ENCODE results near the gene SLC37A1. TPM values are rescaled to one million over a fixed set of nuclear protein-coding genes. Genes with fewer than 3 reads are reported as not detected.
A peak's percentile ranks its signal among the peaks of the same experiment; 100 is the strongest.

SLC37A1 gene
- total and polyA plus RNA-seq, 8 donors = 8.9 to 26.8 (median 10.5) TPM

- no peak for ATAC-seq
- intact Hi-C loops (cut with DNase I) = no loop called here
Observed at GRCh38 chr21:42566524-42567213, 53.0 kb downstream of the SLC37A1 start.

DNA sequence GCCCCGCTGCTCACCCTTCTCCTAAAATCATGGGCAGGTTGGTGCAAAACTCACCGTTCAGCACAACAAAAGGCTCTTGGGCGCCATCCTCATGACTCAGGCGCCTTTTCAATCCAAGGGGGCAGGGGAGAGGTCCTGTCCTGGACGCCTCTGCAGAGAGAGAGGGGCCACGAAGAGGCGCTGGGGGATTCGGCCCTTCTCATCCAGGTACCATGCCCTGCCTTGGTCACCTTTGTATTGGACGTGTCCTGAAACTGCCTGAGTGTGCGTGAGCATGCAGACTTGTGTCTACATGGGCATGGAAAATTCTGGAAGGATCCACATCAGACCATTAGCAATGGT is 53.5 kb downstream of the SLC37A1 start:
- TF ChIP-seq, protein P1, sequence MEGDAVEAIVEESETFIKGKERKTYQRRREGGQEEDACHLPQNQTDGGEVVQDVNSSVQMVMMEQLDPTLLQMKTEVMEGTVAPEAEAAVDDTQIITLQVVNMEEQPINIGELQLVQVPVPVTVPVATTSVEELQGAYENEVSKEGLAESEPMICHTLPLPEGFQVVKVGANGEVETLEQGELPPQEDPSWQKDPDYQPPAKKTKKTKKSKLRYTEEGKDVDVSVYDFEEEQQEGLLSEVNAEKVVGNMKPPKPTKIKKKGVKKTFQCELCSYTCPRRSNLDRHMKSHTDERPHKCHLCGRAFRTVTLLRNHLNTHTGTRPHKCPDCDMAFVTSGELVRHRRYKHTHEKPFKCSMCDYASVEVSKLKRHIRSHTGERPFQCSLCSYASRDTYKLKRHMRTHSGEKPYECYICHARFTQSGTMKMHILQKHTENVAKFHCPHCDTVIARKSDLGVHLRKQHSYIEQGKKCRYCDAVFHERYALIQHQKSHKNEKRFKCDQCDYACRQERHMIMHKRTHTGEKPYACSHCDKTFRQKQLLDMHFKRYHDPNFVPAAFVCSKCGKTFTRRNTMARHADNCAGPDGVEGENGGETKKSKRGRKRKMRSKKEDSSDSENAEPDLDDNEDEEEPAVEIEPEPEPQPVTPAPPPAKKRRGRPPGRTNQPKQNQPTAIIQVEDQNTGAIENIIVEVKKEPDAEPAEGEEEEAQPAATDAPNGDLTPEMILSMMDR (IDR thresholded peaks at IDR 0.05) = no peak
- Histone ChIP-seq H3K27ac (no peak overlapping the region), H3K27me3 (no peaks in the 10 kb centered on the region), H3K9me3 (no peaks in the 10 kb centered on the region), H3K36me3 (peaks cover 0 to 95% of the 10 kb centered on the region in 2 donors), H3K4me1 (peaks cover 0 to 8% of the 10 kb centered on the region in 2 donors), H3K4me3 (no peak overlapping the region)
- ATAC-seq = no peak
- intact Hi-C loops (cut with DNase I) = no loop called here
- DNase-seq = peak in 1 of 4 donors; percentile 10

More at GRCh38 chr21:42566524-42567213, 53.0 kb downstream of the SLC37A1 start:
- peak in 2 of 4 donors; percentile 32 to 77 for DNase-seq
- Histone ChIP-seq H3K27me3 (no peaks in the 10 kb centered on the region), H3K36me3 (peaks cover 0 to 97% of the 10 kb centered on the region in 2 donors), H3K27ac (no peak overlapping the region), H3K9me3 (no peaks in the 10 kb centered on the region), H3K4me3 (no peak overlapping the region), H3K4me1 (peaks cover 0 to 8% of the 10 kb centered on the region in 2 donors)
- TF ChIP-seq, protein P1 (IDR thresholded peaks at IDR 0.05) = no peak

DNA sequence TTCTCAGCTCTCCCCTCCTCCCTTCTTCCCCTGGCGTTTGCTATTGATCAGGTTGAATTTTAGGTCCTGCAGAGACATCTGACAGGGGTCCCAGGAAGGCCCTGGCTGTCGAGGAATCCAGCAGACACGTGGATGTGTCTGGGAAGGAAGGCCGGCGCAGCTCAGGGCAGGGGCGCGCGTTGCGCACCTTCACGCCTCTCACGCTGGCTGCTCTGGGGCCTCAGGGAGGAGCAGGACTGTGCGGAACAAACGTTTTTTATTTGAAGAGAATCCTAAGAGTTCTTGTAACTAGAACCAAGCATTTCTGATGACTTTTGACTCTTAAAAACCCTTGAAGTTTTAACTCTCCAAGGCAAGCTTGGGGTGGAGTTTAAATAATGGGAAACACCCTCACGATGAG is 54.2 kb downstream of the SLC37A1 start:
- Histone ChIP-seq H3K27ac (no peak overlapping the region), H3K4me3 (no peak overlapping the region), H3K4me1 (peaks cover 0 to 8% of the 10 kb centered on the region in 2 donors), H3K9me3 (no peaks in the 10 kb centered on the region), H3K36me3 (peaks cover 0 to 91% of the 10 kb centered on the region in 2 donors), H3K27me3 (no peaks in the 10 kb centered on the region)
- ATAC-seq = peak; percentile 81
- TF ChIP-seq, protein P1 (IDR thresholded peaks at IDR 0.05) = no peak
- intact Hi-C loops (cut with DNase I) = no loop called here
- DNase-seq = peak in 3 of 4 donors; percentile 44 to 81 (median 50)

- H3K27me3 ChIP-seq = no peaks in the 10 kb centered on the region
- H3K27ac ChIP-seq = no peak overlapping the region
- intact Hi-C loops (cut with DNase I) = no loop called here
- no peaks in the 10 kb centered on the region for H3K9me3 ChIP-seq
- TF ChIP-seq, protein P1 (IDR thresholded peaks at IDR 0.05) = no peak
- DNase-seq = peak in 2 of 4 donors; percentile 21 to 37
- peaks cover 0 to 91% of the 10 kb centered on the region in 2 donors for H3K36me3 ChIP-seq
- peaks cover 0 to 8% of the 10 kb centered on the region in 2 donors for H3K4me1 ChIP-seq
- H3K4me3 ChIP-seq = no peak overlapping the region
- no peak for ATAC-seq
Observed at GRCh38 chr21:42568376-42568775, 54.7 kb downstream of the SLC37A1 start.

DNA sequence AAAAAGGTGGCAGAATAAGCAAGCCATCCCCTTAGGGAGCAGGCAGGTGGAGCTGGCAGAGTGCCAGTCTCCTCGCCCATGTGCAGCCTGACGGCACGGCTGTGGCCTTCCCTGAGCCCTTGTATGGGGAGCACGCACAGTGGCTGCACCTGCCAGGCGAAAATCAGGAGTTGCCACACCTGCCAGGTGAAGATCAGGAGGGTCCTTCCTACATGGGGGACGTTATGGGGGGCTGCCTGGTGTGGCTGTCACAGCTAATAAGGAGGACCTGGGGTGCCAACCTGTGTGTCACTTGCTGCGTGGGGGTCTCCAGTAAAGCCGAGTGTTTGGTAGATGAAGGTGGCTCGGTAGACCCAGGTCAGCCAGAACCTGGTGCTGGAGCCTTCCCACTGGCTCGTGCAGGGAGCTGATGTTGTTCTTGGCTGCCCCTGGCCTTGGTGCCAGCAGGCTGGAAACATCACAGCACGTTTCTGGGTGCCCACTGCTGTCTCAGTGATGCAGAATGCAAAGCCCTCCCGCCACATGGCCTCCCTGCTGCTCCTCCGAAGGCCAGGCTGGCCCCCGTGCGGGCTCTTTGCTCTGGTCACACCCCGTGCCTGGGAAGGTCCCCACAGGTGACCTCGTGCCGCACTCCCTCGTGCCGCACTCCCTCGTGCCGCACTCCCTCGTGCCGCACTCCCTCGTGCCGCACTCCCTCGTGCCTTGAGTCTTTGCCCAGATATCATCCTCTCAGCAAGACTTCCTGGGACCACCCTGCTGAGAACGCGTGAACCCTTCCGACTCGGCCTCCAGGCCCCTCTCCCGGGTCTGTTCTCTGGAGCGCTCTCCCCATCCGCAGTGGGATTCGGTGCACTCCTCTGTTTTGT is 55.4 kb downstream of the SLC37A1 start:
- no peaks in the 10 kb centered on the region for H3K27me3 ChIP-seq
- H3K36me3 ChIP-seq = peaks cover 0 to 90% of the 10 kb centered on the region in 2 donors
- ATAC-seq (peak; percentile 43), DNase-seq (peak in 3 of 4 donors; percentile 35 to 73 (median 43))
- H3K4me1 ChIP-seq = peaks cover 0 to 8% of the 10 kb centered on the region in 2 donors
- H3K4me3 ChIP-seq = no peak overlapping the region
- TF ChIP-seq, protein P1 (IDR thresholded peaks at IDR 0.05) = no peak
- H3K9me3 ChIP-seq = no peaks in the 10 kb centered on the region
- intact Hi-C loops (cut with DNase I) = no loop called here
- H3K27ac ChIP-seq = no peak overlapping the region
